Hepatocyte (in vitro differentiated cells): ENCODE data around the gene PTGDS.

Experiments used
- EZH2 ChIP-seq: fragments of 200-600 bp; sonication (generic); IDR thresholded peaks from 2 replicates; pipeline ENCODE4 v1.6.1; 2016; ENCODE audit warnings: antibody characterized with exemption, mild to moderate bottlenecking, borderline replicate concordance
- TF ChIP-seq, protein P1 (sequence below): fragments of 200-600 bp; sonication (generic); IDR thresholded peaks from 2 replicates; pipeline ENCODE4 v1.5.1; 2016; ENCODE audit warnings: antibody characterized with exemption, mild to moderate bottlenecking; ENCODE audit not compliant: poor library complexity

- TF ChIP-seq, protein P1, sequence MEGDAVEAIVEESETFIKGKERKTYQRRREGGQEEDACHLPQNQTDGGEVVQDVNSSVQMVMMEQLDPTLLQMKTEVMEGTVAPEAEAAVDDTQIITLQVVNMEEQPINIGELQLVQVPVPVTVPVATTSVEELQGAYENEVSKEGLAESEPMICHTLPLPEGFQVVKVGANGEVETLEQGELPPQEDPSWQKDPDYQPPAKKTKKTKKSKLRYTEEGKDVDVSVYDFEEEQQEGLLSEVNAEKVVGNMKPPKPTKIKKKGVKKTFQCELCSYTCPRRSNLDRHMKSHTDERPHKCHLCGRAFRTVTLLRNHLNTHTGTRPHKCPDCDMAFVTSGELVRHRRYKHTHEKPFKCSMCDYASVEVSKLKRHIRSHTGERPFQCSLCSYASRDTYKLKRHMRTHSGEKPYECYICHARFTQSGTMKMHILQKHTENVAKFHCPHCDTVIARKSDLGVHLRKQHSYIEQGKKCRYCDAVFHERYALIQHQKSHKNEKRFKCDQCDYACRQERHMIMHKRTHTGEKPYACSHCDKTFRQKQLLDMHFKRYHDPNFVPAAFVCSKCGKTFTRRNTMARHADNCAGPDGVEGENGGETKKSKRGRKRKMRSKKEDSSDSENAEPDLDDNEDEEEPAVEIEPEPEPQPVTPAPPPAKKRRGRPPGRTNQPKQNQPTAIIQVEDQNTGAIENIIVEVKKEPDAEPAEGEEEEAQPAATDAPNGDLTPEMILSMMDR = no peak
- no peak for TF ChIP-seq EZH2
Observed at GRCh38 chr9:136940526-136941230, 36.6 kb upstream of the PTGDS start.
